Fibroblast of skin of right biceps (primary cell): ENCODE results near the gene SLC14A1.

ENCODE experiments used
- DNase-seq: peaks from one replicate; pipeline ENCODE4 v3.0.0-alpha.2; 2013

The SLC14A1 gene

GRCh38 chr18:45760462-45761036, 36.6 kb downstream of the SLC14A1 start:
- DNase-seq: no peak

- no peak for DNase-seq
Observed at GRCh38 chr18:45761512-45762114, 37.6 kb downstream of the SLC14A1 start.

- peak; percentile 82 for DNase-seq
Observed at GRCh38 chr18:45764000-45764686, 40.2 kb downstream of the SLC14A1 start.

- peak; percentile 34 for DNase-seq
Observed at GRCh38 chr18:45765796-45766195, 41.8 kb downstream of the SLC14A1 start.

GRCh38 chr18:45771587-45772480, 47.9 kb downstream of the SLC14A1 start:
- peak; percentile 68 for DNase-seq

- DNase-seq: peak; percentile 78
Observed at GRCh38 chr18:45774065-45774521, 50.1 kb downstream of the SLC14A1 start.

GRCh38 chr18:45775241-45775676, 51.3 kb downstream of the SLC14A1 start:
- DNase-seq: peak; percentile 86

GRCh38 chr18:45775743-45776142, 51.8 kb downstream of the SLC14A1 start:
- DNase-seq: peak; percentile 26

- DNase-seq: peak; percentile 96
Observed at GRCh38 chr18:45777393-45777792, 53.4 kb downstream of the SLC14A1 start.

GRCh38 chr18:45780568-45780967, 56.6 kb downstream of the SLC14A1 start:
- DNase-seq: no peak

- DNase-seq: no peak
Observed at GRCh38 chr18:45782662-45783061, 58.7 kb downstream of the SLC14A1 start.

- peak; percentile 88 for DNase-seq
Observed at GRCh38 chr18:45783097-45784075, 59.4 kb downstream of the SLC14A1 start.

- peak; percentile 88 for DNase-seq
Observed at GRCh38 chr18:45785134-45785533, 61.2 kb downstream of the SLC14A1 start.

GRCh38 chr18:45786941-45787340, 63.0 kb downstream of the SLC14A1 start:
- DNase-seq: no peak

GRCh38 chr18:45787346-45787745, 63.4 kb downstream of the SLC14A1 start:
- no peak for DNase-seq

- no peak for DNase-seq
Observed at GRCh38 chr18:45788861-45789260, 64.9 kb downstream of the SLC14A1 start.

- DNase-seq: no peak
Observed at GRCh38 chr18:45792506-45793263, 68.7 kb downstream of the SLC14A1 start.

- DNase-seq: peak; percentile 88
Observed at GRCh38 chr18:45793264-45793965, 69.4 kb downstream of the SLC14A1 start.

GRCh38 chr18:45801416-45802004, 77.5 kb downstream of the SLC14A1 start:
- DNase-seq: peak; percentile 43
